K562 (cell line): Measurements from ENCODE around the gene LIX1L. TPM values are rescaled to one million over a fixed set of nuclear protein-coding genes. Genes with fewer than 3 reads are reported as not detected.
A peak's percentile ranks its signal among the peaks of the same experiment; 100 is the strongest.

Experiments used
- CBX5 ChIP-seq: IDR thresholded peaks from 2 replicates; pipeline ENCODE4 v1.6.1; 2014; ENCODE audit warnings: low read depth, borderline replicate concordance
- CLOCK ChIP-seq: fragments of 250-450 bp; sonication (Bioruptor Pico); IDR thresholded peaks from 2 replicates; pipeline ENCODE4 v1.4.0; 2020; ENCODE audit warnings: mild to moderate bottlenecking, moderate library complexity, borderline replicate concordance
- L3MBTL2 ChIP-seq: fragments of 450-650 bp; IDR thresholded peaks from 2 replicates; pipeline ENCODE4 v1.6.1; 2016; ENCODE audit warnings: mild to moderate bottlenecking, moderate library complexity
- LARP7 ChIP-seq: fragments of 450-650 bp; IDR thresholded peaks from 2 replicates; pipeline ENCODE4 v1.6.1; 2016
- MCM3 ChIP-seq: fragments of 450-650 bp; IDR thresholded peaks from 2 replicates; pipeline ENCODE4 v1.6.1; 2016
- PTTG1 ChIP-seq: fragments of 450-650 bp; IDR thresholded peaks from 2 replicates; pipeline ENCODE4 v1.6.1; 2016; ENCODE audit warnings: low read depth, mild to moderate bottlenecking, missing genetic modification characterization, missing compliant biosample characterization
- RAD21 ChIP-seq, 2 experiments: fragments of 250-450 bp in 1 of 2; fragments of 450-650 bp in 1 of 2; sonication (Bioruptor Pico) in 1 of 2; formaldehyde crosslinking in 1 of 2; IDR thresholded peaks in 1 of 2; conservative IDR thresholded peaks in 1 of 2; 2 replicates each; pipeline versions ENCODE4 v1.4.0 to v1.8.0; 2020 to 2022; ENCODE audit warnings: mild to moderate bottlenecking in 2 of 2, moderate library complexity in 1 of 2
- SMARCA5 ChIP-seq: fragments of 450-650 bp; IDR thresholded peaks from 2 replicates; pipeline ENCODE4 v1.6.1; 2016
- ZNF280A ChIP-seq: fragments of 450-650 bp; IDR thresholded peaks from 2 replicates; pipeline ENCODE4 v1.6.1; 2018; ENCODE audit warnings: mild to moderate bottlenecking, low read depth; ENCODE audit not compliant: partially characterized antibody
- polyA plus RNA-seq, 8 experiments: library from polyadenylated mRNA; depleted of rRNA in 4 of 8; stranded (reverse) in 5 of 8; unstranded in 3 of 8; fragments of >200 nt; fragmentation: Nextera tagmentation in 2 of 8; fragmentation: Illumina TruSeq in 1 of 8; extraction: Ambion mirVana in 2 of 8; extraction: Trizol in 1 of 8; gene quantifications; 2 replicates each; pipeline versions ENCODE4 v1.2.1 to v1.2.3, GENCODE V29; 2011 to 2014; ENCODE audit warnings: inconsistent platforms in 1 of 8, missing spikeins in 1 of 8
- total RNA-seq, 7 experiments: library from RNA; depleted of rRNA in 6 of 7; stranded (reverse); fragments of >200 nt in 6 of 7; fragmentation: Illumina TruSeq in 2 of 7; extraction: Trizol in 2 of 7; gene quantifications; 2 replicates each; pipeline versions ENCODE4 v1.2.1 to v1.2.3, GENCODE V29; 2011 to 2021; ENCODE audit warnings: low replicate concordance in 1 of 7
- TF ChIP-seq, protein P1 (sequence below): fragments of 200-800 bp; sonication (Bioruptor generic); IDR thresholded peaks from 2 replicates; pipeline ENCODE4 v1.6.1; 2017; ENCODE audit warnings: missing genetic modification characterization, missing compliant biosample characterization
- TF ChIP-seq, protein P2 (sequence below): sonication (generic); formaldehyde crosslinking; IDR thresholded peaks from 2 replicates; pipeline ENCODE4 v1.8.0; 2023; ENCODE audit warnings: missing genetic modification reagents, mild to moderate bottlenecking, borderline replicate concordance
- TF ChIP-seq, protein P3 (sequence below): IDR thresholded peaks from 2 replicates; pipeline ENCODE4 v1.6.1; 2012; ENCODE audit warnings: low read depth, low read length, improper control_type of control experiment, borderline replicate concordance

Gene LIX1L
- total and polyA plus RNA-seq, 9 of the 15 experiments (the other 6 are each of a cell fraction or from before 2014, with no cell fraction given) = 4.6 to 26.5 (median 12.5) TPM

DNA sequence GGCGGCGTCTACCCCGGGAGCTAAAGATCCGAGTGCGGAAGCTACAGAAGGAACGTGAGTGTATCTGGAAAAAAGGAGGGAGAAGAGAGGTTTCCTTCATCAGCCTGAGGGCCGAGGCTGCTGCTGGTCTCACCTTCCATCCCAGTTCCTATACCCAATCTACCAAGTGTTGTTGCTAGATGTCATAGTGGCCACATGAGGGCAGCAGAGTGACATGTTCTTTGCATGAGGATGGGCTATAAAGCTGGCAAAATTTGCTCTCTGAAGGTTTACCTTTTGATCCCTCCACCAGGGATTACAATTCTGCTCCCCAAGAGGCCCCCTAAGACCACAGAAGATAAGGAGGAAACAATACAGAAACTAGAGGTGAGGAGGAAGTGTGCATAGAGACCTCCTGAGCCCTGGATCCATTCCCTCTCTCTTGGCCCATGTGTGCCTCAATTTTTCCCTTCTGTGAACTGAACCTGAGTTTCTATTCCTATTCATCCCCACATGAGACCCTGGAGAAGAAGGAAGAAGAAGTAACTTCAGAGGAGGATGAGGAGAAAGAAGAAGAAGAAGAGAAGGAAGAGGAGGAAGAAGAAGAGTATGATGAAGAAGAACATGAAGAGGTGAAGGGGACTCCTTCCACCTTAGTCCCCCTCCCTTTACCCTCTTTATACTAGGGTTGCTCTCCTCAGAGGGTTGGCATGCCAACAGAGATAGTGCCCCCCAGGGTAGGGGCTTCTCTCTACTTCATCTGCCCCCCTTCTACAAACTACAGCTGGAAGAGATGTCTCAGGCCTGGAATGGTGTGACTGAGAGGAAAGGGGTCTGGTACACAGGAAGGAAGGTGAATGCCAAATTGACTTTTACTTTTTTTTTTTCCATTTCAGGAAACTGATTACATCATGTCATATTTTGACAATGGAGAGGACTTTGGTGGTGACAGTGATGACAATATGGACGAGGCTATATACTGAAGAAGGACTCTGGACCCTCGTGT lies 20.0 kb upstream of the LIX1L start (continued):
- 0 out of 2 replicates have a peak, but pooled peaks have one; percentile 49 for TF ChIP-seq CBX5
- peak; percentile 14; the same call in 1 of the 2 replicates for TF ChIP-seq PTTG1 (tag)
- TF ChIP-seq CLOCK (CRISPR knock-in tag) = no peak
- TF ChIP-seq MCM3 = no peak
- TF ChIP-seq, protein P1, sequence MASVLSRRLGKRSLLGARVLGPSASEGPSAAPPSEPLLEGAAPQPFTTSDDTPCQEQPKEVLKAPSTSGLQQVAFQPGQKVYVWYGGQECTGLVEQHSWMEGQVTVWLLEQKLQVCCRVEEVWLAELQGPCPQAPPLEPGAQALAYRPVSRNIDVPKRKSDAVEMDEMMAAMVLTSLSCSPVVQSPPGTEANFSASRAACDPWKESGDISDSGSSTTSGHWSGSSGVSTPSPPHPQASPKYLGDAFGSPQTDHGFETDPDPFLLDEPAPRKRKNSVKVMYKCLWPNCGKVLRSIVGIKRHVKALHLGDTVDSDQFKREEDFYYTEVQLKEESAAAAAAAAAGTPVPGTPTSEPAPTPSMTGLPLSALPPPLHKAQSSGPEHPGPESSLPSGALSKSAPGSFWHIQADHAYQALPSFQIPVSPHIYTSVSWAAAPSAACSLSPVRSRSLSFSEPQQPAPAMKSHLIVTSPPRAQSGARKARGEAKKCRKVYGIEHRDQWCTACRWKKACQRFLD (CRISPR knock-in tag) = no peak
- peak; percentile 27; the same call in 1 of the 2 replicates for TF ChIP-seq L3MBTL2
- TF ChIP-seq, protein P2, sequence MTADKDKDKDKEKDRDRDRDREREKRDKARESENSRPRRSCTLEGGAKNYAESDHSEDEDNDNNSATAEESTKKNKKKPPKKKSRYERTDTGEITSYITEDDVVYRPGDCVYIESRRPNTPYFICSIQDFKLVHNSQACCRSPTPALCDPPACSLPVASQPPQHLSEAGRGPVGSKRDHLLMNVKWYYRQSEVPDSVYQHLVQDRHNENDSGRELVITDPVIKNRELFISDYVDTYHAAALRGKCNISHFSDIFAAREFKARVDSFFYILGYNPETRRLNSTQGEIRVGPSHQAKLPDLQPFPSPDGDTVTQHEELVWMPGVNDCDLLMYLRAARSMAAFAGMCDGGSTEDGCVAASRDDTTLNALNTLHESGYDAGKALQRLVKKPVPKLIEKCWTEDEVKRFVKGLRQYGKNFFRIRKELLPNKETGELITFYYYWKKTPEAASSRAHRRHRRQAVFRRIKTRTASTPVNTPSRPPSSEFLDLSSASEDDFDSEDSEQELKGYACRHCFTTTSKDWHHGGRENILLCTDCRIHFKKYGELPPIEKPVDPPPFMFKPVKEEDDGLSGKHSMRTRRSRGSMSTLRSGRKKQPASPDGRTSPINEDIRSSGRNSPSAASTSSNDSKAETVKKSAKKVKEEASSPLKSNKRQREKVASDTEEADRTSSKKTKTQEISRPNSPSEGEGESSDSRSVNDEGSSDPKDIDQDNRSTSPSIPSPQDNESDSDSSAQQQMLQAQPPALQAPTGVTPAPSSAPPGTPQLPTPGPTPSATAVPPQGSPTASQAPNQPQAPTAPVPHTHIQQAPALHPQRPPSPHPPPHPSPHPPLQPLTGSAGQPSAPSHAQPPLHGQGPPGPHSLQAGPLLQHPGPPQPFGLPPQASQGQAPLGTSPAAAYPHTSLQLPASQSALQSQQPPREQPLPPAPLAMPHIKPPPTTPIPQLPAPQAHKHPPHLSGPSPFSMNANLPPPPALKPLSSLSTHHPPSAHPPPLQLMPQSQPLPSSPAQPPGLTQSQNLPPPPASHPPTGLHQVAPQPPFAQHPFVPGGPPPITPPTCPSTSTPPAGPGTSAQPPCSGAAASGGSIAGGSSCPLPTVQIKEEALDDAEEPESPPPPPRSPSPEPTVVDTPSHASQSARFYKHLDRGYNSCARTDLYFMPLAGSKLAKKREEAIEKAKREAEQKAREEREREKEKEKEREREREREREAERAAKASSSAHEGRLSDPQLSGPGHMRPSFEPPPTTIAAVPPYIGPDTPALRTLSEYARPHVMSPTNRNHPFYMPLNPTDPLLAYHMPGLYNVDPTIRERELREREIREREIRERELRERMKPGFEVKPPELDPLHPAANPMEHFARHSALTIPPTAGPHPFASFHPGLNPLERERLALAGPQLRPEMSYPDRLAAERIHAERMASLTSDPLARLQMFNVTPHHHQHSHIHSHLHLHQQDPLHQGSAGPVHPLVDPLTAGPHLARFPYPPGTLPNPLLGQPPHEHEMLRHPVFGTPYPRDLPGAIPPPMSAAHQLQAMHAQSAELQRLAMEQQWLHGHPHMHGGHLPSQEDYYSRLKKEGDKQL (CRISPR knock-in tag) = no peak
- TF ChIP-seq, protein P3, sequence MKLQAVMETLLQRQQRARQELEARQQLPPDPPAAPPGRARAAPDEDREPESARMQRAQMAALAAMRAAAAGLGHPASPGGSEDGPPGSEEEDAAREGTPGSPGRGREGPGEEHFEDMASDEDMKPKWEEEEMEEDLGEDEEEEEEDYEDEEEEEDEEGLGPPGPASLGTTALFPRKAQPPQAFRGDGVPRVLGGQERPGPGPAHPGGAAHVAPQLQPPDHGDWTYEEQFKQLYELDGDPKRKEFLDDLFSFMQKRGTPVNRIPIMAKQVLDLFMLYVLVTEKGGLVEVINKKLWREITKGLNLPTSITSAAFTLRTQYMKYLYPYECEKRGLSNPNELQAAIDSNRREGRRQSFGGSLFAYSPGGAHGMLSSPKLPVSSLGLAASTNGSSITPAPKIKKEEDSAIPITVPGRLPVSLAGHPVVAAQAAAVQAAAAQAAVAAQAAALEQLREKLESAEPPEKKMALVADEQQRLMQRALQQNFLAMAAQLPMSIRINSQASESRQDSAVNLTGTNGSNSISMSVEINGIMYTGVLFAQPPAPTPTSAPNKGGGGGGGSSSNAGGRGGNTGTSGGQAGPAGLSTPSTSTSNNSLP = peak; percentile 51; the same call in 1 of the 2 replicates
- peak; percentile 94 to 96 for TF ChIP-seq RAD21 (CRISPR knock-in tag; conservative IDR thresholded peaks at IDR 0.05 in 1 of 2, IDR thresholded peaks at IDR 0.05 in 1 of 2)
- 0 out of 2 replicates have a peak, but pooled peaks have one; percentile 55 for TF ChIP-seq SMARCA5
- no peak for TF ChIP-seq ZNF280A
- 0 out of 2 replicates have a peak, but pooled peaks have one; percentile 32 for TF ChIP-seq LARP7
